Epithelial cell of esophagus (primary cell): ENCODE results near the gene RNF217.

Experiments
- DNase-seq: peaks from one replicate; pipeline ENCODE4 v3.0.0; 2010; ENCODE audit warnings: low read depth
- H3K4me3 ChIP-seq: 2 replicates; pipeline ENCODE4 v1.5.1; 2011; ENCODE audit warnings: mild to moderate bottlenecking, low read length, control low read depth
- TF ChIP-seq, protein P1 (sequence below): IDR thresholded peaks from 2 replicates; pipeline ENCODE4 v1.5.1; 2011; ENCODE audit warnings: low read depth, mild to moderate bottlenecking, low read length, control low read depth, inconsistent platforms; ENCODE audit not compliant: insufficient read depth; ENCODE audit errors: missing control alignments

Gene RNF217

DNA sequence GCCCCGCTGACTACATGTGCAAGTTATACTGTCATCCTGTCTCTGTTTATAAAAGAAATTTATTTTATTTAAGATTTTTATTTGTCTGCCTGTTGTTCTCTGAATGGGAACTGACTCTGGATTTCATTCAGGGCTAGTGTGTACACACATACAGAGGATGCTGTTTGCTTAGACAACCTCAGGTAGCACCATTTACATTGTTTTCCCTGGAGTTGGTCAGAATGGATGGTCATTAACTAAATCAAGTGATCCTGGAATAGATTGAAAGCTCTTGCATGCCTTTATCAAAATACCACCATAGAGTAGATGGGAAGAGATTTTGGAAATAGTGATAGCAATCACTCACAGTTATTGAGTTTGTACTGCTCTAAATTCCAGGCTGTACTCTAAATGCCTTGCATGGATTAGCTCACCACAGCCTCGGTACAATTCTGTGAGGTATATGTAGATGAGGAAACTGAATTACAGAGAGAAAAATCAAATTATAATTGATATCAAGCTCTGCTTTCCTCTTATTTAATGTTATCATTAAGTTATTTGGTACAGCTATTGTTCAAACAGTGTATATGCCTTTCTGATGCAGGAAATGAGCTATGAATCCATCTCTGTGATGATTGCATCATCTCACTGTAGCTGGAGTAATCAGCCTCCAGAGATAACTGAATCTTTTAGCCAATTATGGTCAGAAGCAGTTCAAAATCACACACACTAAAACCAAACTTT, 51.9 kb downstream of the RNF217 start:
- H3K4me3 ChIP-seq = no peak overlapping the region
- peak; percentile 62 for DNase-seq
- TF ChIP-seq, protein P1, sequence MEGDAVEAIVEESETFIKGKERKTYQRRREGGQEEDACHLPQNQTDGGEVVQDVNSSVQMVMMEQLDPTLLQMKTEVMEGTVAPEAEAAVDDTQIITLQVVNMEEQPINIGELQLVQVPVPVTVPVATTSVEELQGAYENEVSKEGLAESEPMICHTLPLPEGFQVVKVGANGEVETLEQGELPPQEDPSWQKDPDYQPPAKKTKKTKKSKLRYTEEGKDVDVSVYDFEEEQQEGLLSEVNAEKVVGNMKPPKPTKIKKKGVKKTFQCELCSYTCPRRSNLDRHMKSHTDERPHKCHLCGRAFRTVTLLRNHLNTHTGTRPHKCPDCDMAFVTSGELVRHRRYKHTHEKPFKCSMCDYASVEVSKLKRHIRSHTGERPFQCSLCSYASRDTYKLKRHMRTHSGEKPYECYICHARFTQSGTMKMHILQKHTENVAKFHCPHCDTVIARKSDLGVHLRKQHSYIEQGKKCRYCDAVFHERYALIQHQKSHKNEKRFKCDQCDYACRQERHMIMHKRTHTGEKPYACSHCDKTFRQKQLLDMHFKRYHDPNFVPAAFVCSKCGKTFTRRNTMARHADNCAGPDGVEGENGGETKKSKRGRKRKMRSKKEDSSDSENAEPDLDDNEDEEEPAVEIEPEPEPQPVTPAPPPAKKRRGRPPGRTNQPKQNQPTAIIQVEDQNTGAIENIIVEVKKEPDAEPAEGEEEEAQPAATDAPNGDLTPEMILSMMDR = no peak

DNA sequence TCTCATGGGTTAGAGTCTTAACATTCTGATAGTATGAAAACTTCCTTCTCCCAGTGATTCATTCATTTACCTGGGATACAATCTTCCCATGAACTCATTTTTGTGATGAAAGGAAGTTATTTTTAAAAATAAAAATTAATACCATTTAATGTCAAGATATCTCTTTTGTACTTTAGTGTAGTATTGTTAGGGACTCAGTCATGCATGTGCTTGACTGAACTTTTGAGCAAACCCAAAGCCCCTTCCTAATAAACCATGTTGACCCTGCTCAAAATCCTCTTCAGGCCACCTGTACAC, 52.4 kb downstream of the RNF217 start:
- H3K4me3 ChIP-seq = no peak overlapping the region
- TF ChIP-seq, protein P1 = no peak
- DNase-seq = no peak

DNA sequence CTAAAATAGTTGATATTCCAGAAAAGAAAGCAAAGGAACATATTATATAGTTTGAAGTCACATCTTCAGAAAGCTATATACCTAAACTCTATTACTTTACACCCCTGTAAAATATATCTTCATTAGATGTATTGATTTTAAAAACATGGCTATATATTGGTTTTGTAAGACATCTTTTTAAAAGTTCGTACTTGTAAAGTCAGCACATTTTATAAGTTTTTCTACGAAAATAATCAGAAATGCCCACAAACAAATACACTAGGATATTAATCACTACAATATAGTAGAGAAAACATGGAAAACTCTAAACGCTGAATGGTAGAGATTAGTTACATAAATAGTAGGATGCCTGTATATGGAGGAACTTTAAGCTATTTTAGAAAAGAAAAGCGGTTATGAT, 52.9 kb downstream of the RNF217 start:
- TF ChIP-seq, protein P1 = no peak
- no peak overlapping the region for H3K4me3 ChIP-seq
- no peak for DNase-seq

DNA sequence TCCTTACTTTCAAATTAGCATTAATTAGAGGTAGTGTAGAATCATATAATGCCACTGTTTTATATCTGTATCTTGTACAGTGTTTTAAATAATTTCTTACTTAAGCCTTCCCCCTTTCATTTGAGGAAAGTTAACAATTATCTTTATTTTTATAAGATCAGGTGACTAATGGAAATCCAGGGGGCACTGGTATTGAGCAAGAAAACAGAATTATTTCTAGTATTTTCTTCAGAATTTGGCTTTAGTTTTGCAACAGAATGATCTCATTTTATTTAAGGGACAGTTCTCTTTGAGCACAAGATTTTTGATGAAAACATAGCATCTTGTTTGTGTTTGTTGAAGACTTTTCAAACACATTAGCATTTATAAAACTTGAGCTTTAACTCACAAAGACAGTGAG, 55.9 kb downstream of the RNF217 start:
- no peak overlapping the region for H3K4me3 ChIP-seq
- TF ChIP-seq, protein P1 = no peak
- no peak for DNase-seq

DNA sequence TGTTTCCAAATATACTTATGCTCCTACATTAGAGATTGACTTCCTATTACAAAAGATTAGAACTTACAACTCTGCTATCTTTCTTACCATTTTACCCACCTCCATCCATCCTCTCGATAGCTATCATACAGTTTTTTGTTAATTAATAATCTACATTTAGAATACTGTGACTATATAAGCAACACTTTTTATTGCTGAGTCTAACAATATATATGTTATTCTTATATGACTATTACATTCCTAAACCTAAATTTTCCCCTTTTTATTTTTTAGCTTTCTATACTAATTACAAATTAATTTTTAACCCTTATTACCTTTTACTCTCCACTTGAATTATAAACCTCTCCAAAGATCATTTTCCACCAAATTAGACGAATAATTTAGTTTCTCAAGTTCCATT, 57.0 kb downstream of the RNF217 start:
- no peak overlapping the region for H3K4me3 ChIP-seq
- TF ChIP-seq, protein P1 = no peak
- DNase-seq = no peak

DNA sequence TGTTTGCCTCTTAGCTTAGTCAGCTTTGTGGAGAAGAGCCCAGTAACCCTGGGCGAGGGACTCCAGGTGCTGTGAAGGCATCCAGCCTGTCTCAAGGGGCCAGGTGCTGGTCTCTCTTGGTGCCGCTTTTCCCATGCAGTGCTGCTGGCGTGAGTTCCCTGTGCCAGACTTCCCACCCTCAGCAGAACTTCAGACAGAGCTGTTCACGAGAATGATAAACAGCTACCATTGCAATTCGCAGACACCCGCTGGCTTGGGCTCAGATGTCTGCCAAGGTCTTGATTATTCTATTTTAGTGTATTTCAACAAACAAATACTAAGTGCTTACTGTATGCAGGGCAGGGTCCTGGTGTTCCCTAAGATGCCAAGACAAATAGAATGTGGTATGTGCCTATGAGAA, 57.7 kb downstream of the RNF217 start:
- TF ChIP-seq, protein P1 = no peak
- DNase-seq = no peak
- no peak overlapping the region for H3K4me3 ChIP-seq

DNA sequence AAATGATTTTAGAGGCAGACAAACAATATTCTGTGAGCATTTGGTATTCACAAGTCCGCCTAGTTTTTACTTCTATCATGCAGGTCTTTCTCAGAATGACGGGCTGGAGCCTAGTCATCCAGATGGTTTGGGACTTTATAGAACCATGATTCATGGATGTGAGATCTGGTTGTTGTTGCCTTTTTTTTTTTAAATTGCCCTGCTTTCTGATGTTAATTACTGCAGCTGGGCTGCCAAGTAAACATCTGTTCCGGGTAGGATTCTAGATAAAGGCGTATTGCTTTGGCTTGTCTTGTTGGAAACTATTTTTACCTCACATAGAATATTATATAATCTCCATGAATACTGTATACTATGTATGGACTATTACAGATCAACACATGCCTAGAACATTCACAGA, 58.1 kb downstream of the RNF217 start:
- TF ChIP-seq, protein P1 = no peak
- no peak for DNase-seq

More for the DNA sequence above, 58.1 kb downstream of the RNF217 start:
- H3K4me3 ChIP-seq = no peak overlapping the region
